Natural killer cell (primary cell): ENCODE results near the gene MAN2A1. TPM values are rescaled to one million over a fixed set of nuclear protein-coding genes. Genes with fewer than 3 reads are reported as not detected.

Source experiments
- ATAC-seq, 3 donors: fragments of 150-1000 bp in 2 of 3; fragments of 200-7000 bp in 1 of 3; cut with Tn5 transposase; 1 replicate in 1 of 3; 2 replicates in 2 of 3; pipeline ENCODE4 v1.10.0; 2021; ENCODE audit warnings: mild to moderate bottlenecking in 2 of 3, moderate library complexity in 2 of 3
- DNase-seq, 2 donors: peaks; one replicate each; pipeline versions ENCODE4 v3.0.0 to v3.0.0-alpha.2; 2013 to 2021; ENCODE audit warnings: mixed read lengths in 1 of 2
- H3K27ac ChIP-seq: one replicate; pipeline ENCODE4 v1.5.1; 2013; ENCODE audit warnings: mild to moderate bottlenecking, low read length
- H3K27me3 ChIP-seq: one replicate; pipeline ENCODE4 v1.6.1; 2013; ENCODE audit warnings: low read length; ENCODE audit not compliant: control insufficient read depth, insufficient read depth
- H3K36me3 ChIP-seq: one replicate; pipeline ENCODE4 v1.6.1; 2013; ENCODE audit warnings: low read length; ENCODE audit not compliant: control insufficient read depth, insufficient read depth
- H3K4me1 ChIP-seq: one replicate; pipeline ENCODE4 v1.6.1; 2013; ENCODE audit warnings: low read length; ENCODE audit not compliant: control insufficient read depth, insufficient read depth
- H3K4me3 ChIP-seq: one replicate; pipeline ENCODE4 v1.5.1; 2013; ENCODE audit warnings: low read length
- H3K9me3 ChIP-seq: one replicate; pipeline ENCODE4 v1.6.1; 2013; ENCODE audit warnings: low read length; ENCODE audit not compliant: control insufficient read depth, insufficient read depth
- H3K27ac Mint-ChIP-seq, 2 donors: one replicate each; pipeline ENCODE4 v1.8.0; 2022; ENCODE audit warnings: mild to moderate bottlenecking in 2 of 2, mixed read lengths in 2 of 2, moderate library complexity in 1 of 2
- H3K27me3 Mint-ChIP-seq, 2 donors: one replicate each; pipeline ENCODE4 v1.8.0; 2022; ENCODE audit warnings: low read depth in 2 of 2, mixed read lengths in 2 of 2
- H3K36me3 Mint-ChIP-seq: one replicate; pipeline ENCODE4 v1.8.0; 2022; ENCODE audit warnings: mixed read lengths
- H3K4me1 Mint-ChIP-seq, 2 donors: one replicate each; pipeline ENCODE4 v1.8.0; 2022; ENCODE audit warnings: mixed read lengths in 2 of 2
- H3K4me3 Mint-ChIP-seq: one replicate; pipeline ENCODE4 v1.8.0; 2022; ENCODE audit warnings: mild to moderate bottlenecking, moderate library complexity, mixed read lengths
- H3K9me3 Mint-ChIP-seq, 2 donors: one replicate each; pipeline ENCODE4 v1.8.0; 2022; ENCODE audit warnings: mixed read lengths in 2 of 2
- WGBS: methylation state at CpG from one replicate; pipeline ENCODE4 v1.1.7; 2013; ENCODE audit warnings: missing lambda C conversion rate; ENCODE audit not compliant: insufficient coverage; 5-methylcytosine and 5-hydroxymethylcytosine counted together
- intact Hi-C: fragments of 100-400 bp; cut with micrococcal nuclease; formaldehyde crosslinking; loops from one replicate; pipeline ENCODE4 v1.14.2; 2022
- total RNA-seq, 4 donors: library from RNA; stranded (reverse); fragments of 120-200 nt in 1 of 4; gene quantifications; one replicate each; pipeline versions ENCODE4 v1.2.3 to v1.2.4, GENCODE V29; 2013 to 2022
- TF ChIP-seq, protein P1 (sequence below): fragments of 200-600 bp; IDR thresholded peaks from one replicate; pipeline ENCODE4 v1.8.0; 2022; ENCODE audit warnings: antibody characterized with exemption

The MAN2A1 gene
- total RNA-seq, 3 donors from 2014 or later (not counting 1 experiment from before 2014, with no cell fraction given): 44.9 to 54.2 (median 50.7) TPM

DNA sequence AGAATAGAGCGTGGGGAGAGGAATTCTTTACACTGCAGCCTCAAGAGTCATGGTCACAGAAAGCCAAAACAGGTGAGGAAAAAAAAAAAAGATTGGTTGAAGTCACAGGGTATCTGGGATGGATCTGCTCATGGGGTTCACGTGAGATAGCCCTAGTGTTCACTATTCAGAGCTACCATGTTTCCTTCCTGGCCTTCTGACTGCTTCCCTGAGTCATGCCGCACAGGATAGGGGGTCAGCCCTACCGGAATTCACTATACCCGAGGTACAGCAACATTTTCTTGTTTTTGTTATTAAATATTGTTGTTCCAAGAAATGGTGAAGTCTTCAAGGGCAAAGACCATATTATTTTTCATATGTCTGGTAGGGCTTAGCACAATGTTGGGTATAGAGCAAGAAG lies 21.5 kb upstream of the MAN2A1 start:
- no peaks in the 10 kb centered on the region for H3K4me1 ChIP-seq
- Mint-ChIP-seq H3K27ac (no peak overlapping the region), H3K9me3 (no peaks in the 10 kb centered on the region), H3K4me3 (no peak overlapping the region), H3K4me1 (no peaks in the 10 kb centered on the region), H3K27me3 (peaks cover 10 to 26% of the 10 kb centered on the region in 2 donors), H3K36me3 (no peaks in the 10 kb centered on the region)
- 88% methylated on average over 5 of the region's 5 CpGs for WGBS
- no peak overlapping the region for H3K27ac ChIP-seq
- no peaks in the 10 kb centered on the region for H3K9me3 ChIP-seq
- H3K36me3 ChIP-seq: no peaks in the 10 kb centered on the region
- no peaks in the 10 kb centered on the region for H3K27me3 ChIP-seq
- DNase-seq (no peak), ATAC-seq (no peak)
- TF ChIP-seq, protein P1, sequence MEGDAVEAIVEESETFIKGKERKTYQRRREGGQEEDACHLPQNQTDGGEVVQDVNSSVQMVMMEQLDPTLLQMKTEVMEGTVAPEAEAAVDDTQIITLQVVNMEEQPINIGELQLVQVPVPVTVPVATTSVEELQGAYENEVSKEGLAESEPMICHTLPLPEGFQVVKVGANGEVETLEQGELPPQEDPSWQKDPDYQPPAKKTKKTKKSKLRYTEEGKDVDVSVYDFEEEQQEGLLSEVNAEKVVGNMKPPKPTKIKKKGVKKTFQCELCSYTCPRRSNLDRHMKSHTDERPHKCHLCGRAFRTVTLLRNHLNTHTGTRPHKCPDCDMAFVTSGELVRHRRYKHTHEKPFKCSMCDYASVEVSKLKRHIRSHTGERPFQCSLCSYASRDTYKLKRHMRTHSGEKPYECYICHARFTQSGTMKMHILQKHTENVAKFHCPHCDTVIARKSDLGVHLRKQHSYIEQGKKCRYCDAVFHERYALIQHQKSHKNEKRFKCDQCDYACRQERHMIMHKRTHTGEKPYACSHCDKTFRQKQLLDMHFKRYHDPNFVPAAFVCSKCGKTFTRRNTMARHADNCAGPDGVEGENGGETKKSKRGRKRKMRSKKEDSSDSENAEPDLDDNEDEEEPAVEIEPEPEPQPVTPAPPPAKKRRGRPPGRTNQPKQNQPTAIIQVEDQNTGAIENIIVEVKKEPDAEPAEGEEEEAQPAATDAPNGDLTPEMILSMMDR: no peak
- intact Hi-C loops: no loop called here
- no peak overlapping the region for H3K4me3 ChIP-seq

GRCh38 chr5:109668668-109669422 lies 20.9 kb upstream of the MAN2A1 start:
- H3K27ac Mint-ChIP-seq: no peak overlapping the region
- no peaks in the 10 kb centered on the region for H3K9me3 Mint-ChIP-seq
- Histone ChIP-seq H3K4me3 (no peak overlapping the region), H3K9me3 (no peaks in the 10 kb centered on the region), H3K27ac (no peak overlapping the region), H3K36me3 (no peaks in the 10 kb centered on the region), H3K4me1 (no peaks in the 10 kb centered on the region), H3K27me3 (no peaks in the 10 kb centered on the region)
- H3K27me3 Mint-ChIP-seq: peaks cover 13 to 29% of the 10 kb centered on the region in 2 donors
- TF ChIP-seq, protein P1: no peak
- H3K36me3 Mint-ChIP-seq: no peaks in the 10 kb centered on the region
- no peak overlapping the region for H3K4me3 Mint-ChIP-seq
- 81% methylated on average over 3 of the region's 4 CpGs for WGBS
- DNase-seq: no peak
- intact Hi-C loops: no loop called here
- no peaks in the 10 kb centered on the region for H3K4me1 Mint-ChIP-seq
- ATAC-seq: no peak

GRCh38 chr5:109669991-109670706 lies 19.6 kb upstream of the MAN2A1 start:
- intact Hi-C loops: no loop called here
- WGBS: 83% methylated on average over 1 of the region's 1 CpG
- no peaks in the 10 kb centered on the region for H3K27me3 ChIP-seq
- no peak overlapping the region for H3K27ac ChIP-seq
- Mint-ChIP-seq H3K27me3 (peaks cover 15 to 41% of the 10 kb centered on the region in 2 donors), H3K36me3 (no peaks in the 10 kb centered on the region), H3K4me1 (no peaks in the 10 kb centered on the region), H3K4me3 (no peak overlapping the region), H3K9me3 (no peaks in the 10 kb centered on the region), H3K27ac (no peak overlapping the region)
- TF ChIP-seq, protein P1: no peak
- DNase-seq: no peak
- no peaks in the 10 kb centered on the region for H3K36me3 ChIP-seq
- H3K4me1 ChIP-seq: no peaks in the 10 kb centered on the region
- ATAC-seq: no peak
- H3K4me3 ChIP-seq: no peak overlapping the region
- no peaks in the 10 kb centered on the region for H3K9me3 ChIP-seq
